Glutamatergic neuron (in vitro differentiated cells): ENCODE data around the gene RBFOX1. TPM values are rescaled to one million over a fixed set of nuclear protein-coding genes. Genes with fewer than 3 reads are reported as not detected.
A peak's percentile ranks its signal among the peaks of the same experiment; 100 is the strongest.

Experiments
- DNase-seq: peaks from one replicate; pipeline ENCODE4 v3.0.0; 2022
- H3K27ac Mint-ChIP-seq: one replicate; pipeline ENCODE4 v1.8.0; 2020; ENCODE audit warnings: mild to moderate bottlenecking, mixed read lengths, inconsistent platforms; ENCODE audit not compliant: unreplicated experiment
- H3K27me3 Mint-ChIP-seq: one replicate; pipeline ENCODE4 v1.8.0; 2020; ENCODE audit warnings: mild to moderate bottlenecking, moderate library complexity, mixed read lengths, inconsistent platforms; ENCODE audit not compliant: unreplicated experiment
- H3K36me3 Mint-ChIP-seq: one replicate; pipeline ENCODE4 v1.8.0; 2020; ENCODE audit warnings: mild to moderate bottlenecking, mixed read lengths, inconsistent platforms; ENCODE audit not compliant: unreplicated experiment
- H3K4me1 Mint-ChIP-seq: one replicate; pipeline ENCODE4 v1.8.0; 2020; ENCODE audit warnings: mild to moderate bottlenecking, low read depth, mixed read lengths, inconsistent platforms; ENCODE audit not compliant: unreplicated experiment
- H3K4me3 Mint-ChIP-seq: one replicate; pipeline ENCODE4 v1.8.0; 2020; ENCODE audit warnings: mild to moderate bottlenecking, mixed read lengths, inconsistent platforms; ENCODE audit not compliant: unreplicated experiment
- H3K9me3 Mint-ChIP-seq: one replicate; pipeline ENCODE4 v1.8.0; 2020; ENCODE audit warnings: mild to moderate bottlenecking, moderate library complexity, mixed read lengths, inconsistent platforms; ENCODE audit not compliant: unreplicated experiment
- total RNA-seq: library from RNA; stranded (reverse); fragmentation: NEBNext Ultra II Directional; extraction: Animal tissue kit (Norgen Biotek cat#: 25700); gene quantifications from one replicate; pipeline ENCODE4 v1.2.1, GENCODE V29; 2021; ENCODE audit not compliant: unreplicated experiment
- TF ChIP-seq, protein P1 (sequence below): fragments of 200-600 bp; sonication (generic); IDR thresholded peaks from one replicate; pipeline ENCODE4 v1.5.0; 2021; ENCODE audit not compliant: partially characterized antibody, unreplicated experiment

RBFOX1 gene
- total RNA-seq, 1 donor from 2014 or later = 30.5 TPM

DNA sequence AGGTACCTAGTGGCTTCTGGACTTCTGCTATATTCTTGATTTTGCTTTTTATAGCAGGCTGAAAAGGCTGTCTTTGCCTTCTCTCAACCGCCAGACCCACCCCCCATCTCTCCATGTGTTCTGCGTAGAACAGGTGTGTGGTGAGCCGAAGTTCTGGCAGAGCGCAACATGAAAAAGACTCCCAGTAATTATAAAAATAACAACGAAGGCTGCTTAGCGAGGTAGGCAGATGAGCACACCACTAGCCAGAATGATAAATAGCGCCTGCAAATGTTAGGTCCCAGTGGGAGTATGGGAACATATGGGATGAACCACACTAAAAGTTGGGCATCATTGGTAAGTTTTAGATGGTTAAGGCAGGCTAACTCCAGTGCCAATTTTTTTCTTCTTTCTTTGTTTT is 14.0 kb upstream of the RBFOX1 start:
- Mint-ChIP-seq H3K36me3 (no peaks in the 10 kb centered on the region), H3K9me3 (peaks cover 7% of the 10 kb centered on the region), H3K27me3 (no peaks in the 10 kb centered on the region), H3K27ac (peak overlapping the region; percentile 82), H3K4me1 (peaks cover 17% of the 10 kb centered on the region), H3K4me3 (no peak overlapping the region)
- TF ChIP-seq, protein P1, sequence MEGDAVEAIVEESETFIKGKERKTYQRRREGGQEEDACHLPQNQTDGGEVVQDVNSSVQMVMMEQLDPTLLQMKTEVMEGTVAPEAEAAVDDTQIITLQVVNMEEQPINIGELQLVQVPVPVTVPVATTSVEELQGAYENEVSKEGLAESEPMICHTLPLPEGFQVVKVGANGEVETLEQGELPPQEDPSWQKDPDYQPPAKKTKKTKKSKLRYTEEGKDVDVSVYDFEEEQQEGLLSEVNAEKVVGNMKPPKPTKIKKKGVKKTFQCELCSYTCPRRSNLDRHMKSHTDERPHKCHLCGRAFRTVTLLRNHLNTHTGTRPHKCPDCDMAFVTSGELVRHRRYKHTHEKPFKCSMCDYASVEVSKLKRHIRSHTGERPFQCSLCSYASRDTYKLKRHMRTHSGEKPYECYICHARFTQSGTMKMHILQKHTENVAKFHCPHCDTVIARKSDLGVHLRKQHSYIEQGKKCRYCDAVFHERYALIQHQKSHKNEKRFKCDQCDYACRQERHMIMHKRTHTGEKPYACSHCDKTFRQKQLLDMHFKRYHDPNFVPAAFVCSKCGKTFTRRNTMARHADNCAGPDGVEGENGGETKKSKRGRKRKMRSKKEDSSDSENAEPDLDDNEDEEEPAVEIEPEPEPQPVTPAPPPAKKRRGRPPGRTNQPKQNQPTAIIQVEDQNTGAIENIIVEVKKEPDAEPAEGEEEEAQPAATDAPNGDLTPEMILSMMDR = no peak
- DNase-seq = no peak

DNA sequence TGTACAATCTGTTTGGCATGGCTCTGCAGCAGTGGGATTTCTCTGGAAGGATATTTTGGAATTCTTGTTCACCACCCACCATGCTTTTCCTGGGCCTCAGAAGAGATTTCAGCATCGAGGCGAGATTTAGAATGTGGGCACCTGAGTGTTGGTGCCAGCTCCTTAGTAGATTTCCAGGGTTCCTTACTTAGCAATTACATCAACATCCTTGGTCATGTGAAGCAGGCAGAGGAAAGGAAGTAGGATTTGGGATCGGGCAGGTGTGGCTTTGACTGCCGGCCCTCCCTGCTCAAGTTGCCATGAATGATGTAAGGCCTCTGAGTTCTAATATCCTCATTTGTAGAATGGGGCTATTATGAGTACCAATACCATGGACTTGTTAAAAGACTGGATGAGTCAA is 13.1 kb upstream of the RBFOX1 start:
- H3K4me1 Mint-ChIP-seq = peaks cover 18% of the 10 kb centered on the region
- H3K27ac Mint-ChIP-seq = peak overlapping the region; percentile 82
- H3K9me3 Mint-ChIP-seq = peaks cover 8% of the 10 kb centered on the region
- no peak overlapping the region for H3K4me3 Mint-ChIP-seq
- DNase-seq = no peak
- no peaks in the 10 kb centered on the region for H3K27me3 Mint-ChIP-seq
- TF ChIP-seq, protein P1 = no peak
- H3K36me3 Mint-ChIP-seq = no peaks in the 10 kb centered on the region

DNA sequence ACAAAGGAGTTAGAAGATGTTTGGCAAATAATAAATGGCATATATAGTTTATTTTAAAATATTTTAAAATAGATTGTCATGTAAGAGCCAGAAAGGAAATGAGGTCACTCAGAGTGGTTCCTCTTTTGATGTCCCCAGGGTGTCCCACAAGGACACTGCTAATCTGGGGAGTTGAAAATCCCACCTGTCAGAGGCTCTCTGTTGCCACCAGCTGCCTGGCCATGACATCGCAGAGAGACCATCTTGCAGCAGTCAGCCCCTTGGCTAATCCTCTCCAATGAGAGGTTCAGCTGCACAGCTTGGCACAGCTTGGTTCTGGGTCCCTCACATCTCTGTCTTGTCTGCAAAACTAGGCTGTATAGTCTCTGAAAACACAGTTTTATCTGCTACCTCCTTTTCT is 11.0 kb upstream of the RBFOX1 start:
- Mint-ChIP-seq H3K9me3 (peaks cover 10% of the 10 kb centered on the region), H3K27me3 (no peaks in the 10 kb centered on the region), H3K4me3 (no peak overlapping the region), H3K36me3 (no peaks in the 10 kb centered on the region), H3K27ac (no peak overlapping the region), H3K4me1 (peaks cover 15% of the 10 kb centered on the region)
- peak; percentile 31 for DNase-seq
- TF ChIP-seq, protein P1 = no peak

DNA sequence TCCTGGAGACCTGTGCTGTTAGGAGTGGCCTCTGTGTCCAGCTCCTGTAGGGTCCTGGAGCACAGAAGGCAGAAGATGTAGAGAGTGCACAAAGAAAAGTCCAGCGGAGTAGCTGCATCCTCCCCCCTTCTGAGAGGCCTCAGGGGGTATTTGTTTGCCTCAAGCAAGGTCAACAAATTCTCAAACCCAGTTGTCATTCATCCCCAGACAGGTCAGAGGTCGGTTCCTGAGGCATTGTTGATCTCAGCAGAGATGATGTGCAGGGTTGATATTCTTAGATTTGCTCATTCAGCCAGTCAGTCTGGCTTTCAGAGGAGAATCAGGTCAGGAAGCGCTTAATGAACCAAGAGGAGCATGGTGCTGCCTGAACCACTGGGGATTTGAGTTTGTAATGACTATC is 8.3 kb upstream of the RBFOX1 start:
- peak overlapping the region; percentile 13 for H3K27ac Mint-ChIP-seq
- H3K9me3 Mint-ChIP-seq = peaks cover 10% of the 10 kb centered on the region
- no peaks in the 10 kb centered on the region for H3K36me3 Mint-ChIP-seq

DNA sequence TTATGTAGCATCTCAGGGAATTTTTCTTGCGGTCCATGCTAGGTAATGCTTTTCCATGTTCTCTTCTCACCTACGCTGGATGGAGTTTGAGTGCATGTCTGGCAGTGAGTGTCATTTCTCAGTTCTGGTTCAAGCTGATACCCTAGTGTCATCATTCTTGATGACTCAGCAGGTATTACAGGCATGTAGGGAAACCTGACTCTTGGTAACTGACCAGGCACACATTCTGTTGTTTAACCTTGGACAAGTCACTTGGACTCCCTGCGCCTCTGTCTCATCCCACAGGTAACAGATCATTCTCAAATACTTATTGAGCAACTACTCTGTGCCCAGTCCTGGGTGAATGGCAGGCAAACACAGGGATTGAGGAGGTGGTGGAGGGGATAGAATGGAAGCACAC is 6.8 kb upstream of the RBFOX1 start:
- TF ChIP-seq, protein P1 = no peak
- no peak overlapping the region for H3K27ac Mint-ChIP-seq
- DNase-seq = no peak
- no peaks in the 10 kb centered on the region for H3K36me3 Mint-ChIP-seq
- no peak overlapping the region for H3K4me3 Mint-ChIP-seq
- H3K4me1 Mint-ChIP-seq = peaks cover 15% of the 10 kb centered on the region
- peaks cover 7% of the 10 kb centered on the region for H3K9me3 Mint-ChIP-seq
- H3K27me3 Mint-ChIP-seq = no peaks in the 10 kb centered on the region

More for the DNA sequence above, 8.3 kb upstream of the RBFOX1 start:
- H3K27me3 Mint-ChIP-seq = no peaks in the 10 kb centered on the region
- no peak for DNase-seq
- H3K4me1 Mint-ChIP-seq = peaks cover 13% of the 10 kb centered on the region
- TF ChIP-seq, protein P1 = no peak
- H3K4me3 Mint-ChIP-seq = no peak overlapping the region
